OCI-LY1 (cell line): ENCODE results near the gene KIRREL3.

ENCODE experiments used
- H2AFZ ChIP-seq: fragments of 200-600 bp; sonication (generic), shearing (Covaris generic); 2 replicates; pipeline ENCODE4 v1.6.0; 2014; ENCODE audit warnings: antibody characterized with exemption, mild to moderate bottlenecking, low read length
- H3F3A ChIP-seq: fragments of 200-600 bp; sonication (generic), shearing (Covaris generic); 2 replicates; pipeline ENCODE4 v1.6.0; 2014; ENCODE audit warnings: mild to moderate bottlenecking, antibody characterized with exemption, low read length, moderate library complexity; ENCODE audit not compliant: insufficient read depth
- H3K27ac ChIP-seq: fragments of 200-600 bp; sonication (generic); 2 replicates; pipeline ENCODE4 v1.5.1; 2014; ENCODE audit warnings: low read length, mixed run types, mild to moderate bottlenecking, low read depth; ENCODE audit not compliant: poor library complexity, severe bottlenecking
- H3K27me3 ChIP-seq: fragments of 200-600 bp; sonication (generic); 2 replicates; pipeline ENCODE4 v1.6.0; 2014; ENCODE audit warnings: antibody characterized with exemption, mild to moderate bottlenecking, low read length, moderate library complexity; ENCODE audit not compliant: insufficient read depth
- H3K36me3 ChIP-seq: fragments of 200-600 bp; sonication (generic); 2 replicates; pipeline ENCODE4 v1.6.1; 2014; ENCODE audit warnings: mild to moderate bottlenecking, antibody characterized with exemption, low read length, moderate library complexity, mixed read lengths; ENCODE audit not compliant: insufficient read depth
- H3K4me1 ChIP-seq: fragments of 200-600 bp; sonication (generic); 2 replicates; pipeline ENCODE4 v1.5.1; 2014; ENCODE audit warnings: mild to moderate bottlenecking, low read length, moderate library complexity; ENCODE audit not compliant: insufficient read depth, severe bottlenecking
- H3K4me2 ChIP-seq: fragments of 200-600 bp; sonication (generic), shearing (Covaris generic); 2 replicates; pipeline ENCODE4 v1.6.1; 2014; ENCODE audit warnings: low read length
- H3K4me3 ChIP-seq: fragments of 200-600 bp; sonication (generic); 2 replicates; pipeline ENCODE4 v1.5.1; 2014; ENCODE audit warnings: low read length, low read depth, mild to moderate bottlenecking, mixed read lengths; ENCODE audit not compliant: poor library complexity, severe bottlenecking
- H3K79me2 ChIP-seq: fragments of 200-600 bp; shearing (Covaris generic); 2 replicates; pipeline ENCODE4 v1.6.1; 2016; ENCODE audit warnings: mixed run types, low read length, mixed read lengths; ENCODE audit not compliant: insufficient read depth
- H3K9ac ChIP-seq: fragments of 200-600 bp; sonication (generic), shearing (Covaris generic); 2 replicates; pipeline ENCODE4 v1.6.1; 2014; ENCODE audit warnings: mild to moderate bottlenecking, low read length, mixed read lengths
- H3K9me2 ChIP-seq: fragments of 200-600 bp; sonication (generic), shearing (Covaris generic); 2 replicates; pipeline ENCODE4 v1.6.1; 2014; ENCODE audit warnings: low read depth, mild to moderate bottlenecking, low read length, mixed read lengths
- H3K9me3 ChIP-seq: fragments of 200-600 bp; shearing (Covaris generic); 2 replicates; pipeline ENCODE4 v1.6.1; 2014; ENCODE audit warnings: low read length, mixed read lengths
- H4K20me1 ChIP-seq: fragments of 200-600 bp; sonication (generic), shearing (Covaris generic); 2 replicates; pipeline ENCODE4 v1.6.0; 2016; ENCODE audit warnings: mild to moderate bottlenecking, low read length; ENCODE audit not compliant: insufficient read depth
- EZH2 ChIP-seq: fragments of 200-600 bp; sonication (generic), shearing (Covaris generic); IDR thresholded peaks from 2 replicates; pipeline ENCODE4 v1.8.0; 2017; ENCODE audit warnings: borderline replicate concordance, mixed run types, mild to moderate bottlenecking, antibody characterized with exemption, low read length, moderate library complexity, mixed read lengths
- TF ChIP-seq, protein P1 (sequence below): fragments of 200-600 bp; sonication (generic), shearing (Covaris generic); IDR thresholded peaks from 2 replicates; pipeline ENCODE4 v1.5.1; 2017; ENCODE audit warnings: mild to moderate bottlenecking, antibody characterized with exemption, low read length, moderate library complexity, mixed read lengths

Gene KIRREL3

DNA sequence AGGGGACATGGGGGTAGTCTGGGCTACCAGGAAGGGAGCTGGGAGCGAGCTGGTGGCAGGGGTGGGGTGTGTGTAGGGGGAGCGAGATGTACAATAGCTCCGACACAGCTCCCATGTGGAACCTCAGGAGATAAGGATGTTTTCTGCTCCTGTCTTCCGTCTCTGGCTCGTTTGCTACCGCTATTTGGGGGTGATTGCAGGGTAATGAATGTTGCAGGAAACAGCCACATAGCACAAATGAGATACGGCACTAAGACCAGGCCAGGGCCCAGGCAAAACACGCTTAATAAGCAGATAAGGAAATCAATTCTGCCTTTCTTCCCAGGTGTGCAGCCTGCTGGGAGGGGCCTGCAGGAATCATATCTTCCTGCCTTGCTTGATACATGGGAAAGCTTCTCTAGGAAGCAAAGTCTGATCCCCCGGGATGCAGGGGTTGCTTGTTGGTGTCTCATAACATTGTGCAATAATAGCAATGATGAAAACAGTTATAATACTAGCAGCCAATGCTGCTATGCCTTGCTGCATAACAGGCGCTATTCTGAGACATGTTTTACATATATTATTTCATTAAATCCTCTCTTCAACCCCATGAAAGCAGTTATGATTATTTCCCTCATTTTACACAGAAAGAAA is 486.4 kb downstream of the KIRREL3 start:
- H3K27ac ChIP-seq: no peak overlapping the region
- TF ChIP-seq, protein P1, sequence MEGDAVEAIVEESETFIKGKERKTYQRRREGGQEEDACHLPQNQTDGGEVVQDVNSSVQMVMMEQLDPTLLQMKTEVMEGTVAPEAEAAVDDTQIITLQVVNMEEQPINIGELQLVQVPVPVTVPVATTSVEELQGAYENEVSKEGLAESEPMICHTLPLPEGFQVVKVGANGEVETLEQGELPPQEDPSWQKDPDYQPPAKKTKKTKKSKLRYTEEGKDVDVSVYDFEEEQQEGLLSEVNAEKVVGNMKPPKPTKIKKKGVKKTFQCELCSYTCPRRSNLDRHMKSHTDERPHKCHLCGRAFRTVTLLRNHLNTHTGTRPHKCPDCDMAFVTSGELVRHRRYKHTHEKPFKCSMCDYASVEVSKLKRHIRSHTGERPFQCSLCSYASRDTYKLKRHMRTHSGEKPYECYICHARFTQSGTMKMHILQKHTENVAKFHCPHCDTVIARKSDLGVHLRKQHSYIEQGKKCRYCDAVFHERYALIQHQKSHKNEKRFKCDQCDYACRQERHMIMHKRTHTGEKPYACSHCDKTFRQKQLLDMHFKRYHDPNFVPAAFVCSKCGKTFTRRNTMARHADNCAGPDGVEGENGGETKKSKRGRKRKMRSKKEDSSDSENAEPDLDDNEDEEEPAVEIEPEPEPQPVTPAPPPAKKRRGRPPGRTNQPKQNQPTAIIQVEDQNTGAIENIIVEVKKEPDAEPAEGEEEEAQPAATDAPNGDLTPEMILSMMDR: no peak
- no peak for TF ChIP-seq EZH2

DNA sequence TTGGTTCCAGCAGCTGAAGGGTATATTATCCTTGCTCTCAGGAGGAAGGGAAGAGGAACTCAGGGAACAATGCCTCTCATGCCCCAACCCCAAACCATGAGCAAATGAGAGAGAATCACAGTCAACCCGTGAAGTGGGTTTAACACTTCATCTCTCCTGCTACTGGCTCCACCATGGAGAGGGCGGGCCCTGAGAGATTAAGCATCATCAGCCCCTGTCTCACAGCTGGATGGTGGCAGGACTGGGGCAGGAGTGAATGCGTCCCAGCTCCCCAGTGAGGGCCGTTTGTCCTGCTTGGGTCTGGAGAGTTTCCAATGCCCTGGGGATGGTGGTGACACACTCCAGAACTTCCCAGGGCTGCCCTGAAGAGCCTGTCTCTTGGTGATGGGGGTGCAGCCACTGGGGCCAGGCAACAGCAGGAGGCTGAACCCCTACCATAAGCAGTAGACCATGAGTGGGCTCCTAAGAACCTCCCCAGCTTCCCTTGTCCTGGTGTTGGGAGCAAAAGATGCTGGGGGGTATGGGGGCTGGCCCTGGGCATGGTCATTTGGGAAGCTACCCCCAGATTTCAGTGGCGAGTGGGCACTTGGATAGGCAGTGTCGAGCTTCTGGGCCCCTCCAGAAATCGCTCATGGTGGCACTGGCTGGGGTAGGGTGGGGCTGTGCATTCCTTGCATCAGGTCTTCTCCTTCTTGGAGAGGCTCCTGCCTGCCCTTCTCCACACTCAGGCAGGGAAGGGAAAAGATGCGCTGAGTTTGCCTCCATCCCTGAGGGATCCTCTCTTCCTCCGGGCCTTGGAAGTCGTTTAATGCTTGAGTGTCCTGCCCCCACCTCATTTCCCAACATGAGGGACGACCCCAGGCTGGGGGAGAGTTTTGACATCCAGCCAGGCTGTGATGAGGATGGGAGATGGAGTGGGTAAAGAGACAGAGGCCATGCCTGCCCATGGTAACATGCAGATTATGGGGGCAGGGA is 487.5 kb downstream of the KIRREL3 start:
- Histone ChIP-seq H3K27me3 (no peaks in the 10 kb centered on the region), H3K9me3 (no peaks in the 10 kb centered on the region), H2AFZ (no peak overlapping the region), H3K4me2 (no peak overlapping the region), H3K9ac (no peak overlapping the region), H3K9me2 (no peaks in the 10 kb centered on the region), H3K79me2 (no peaks in the 10 kb centered on the region), H3K4me1 (no peaks in the 10 kb centered on the region), H3K36me3 (no peaks in the 10 kb centered on the region), H3K4me3 (no peak overlapping the region), H3F3A (no peaks in the 10 kb centered on the region), H3K27ac (no peak overlapping the region), H4K20me1 (no peaks in the 10 kb centered on the region)
- TF ChIP-seq, protein P1: no peak
- TF ChIP-seq EZH2: no peak

More for the DNA sequence above, 486.4 kb downstream of the KIRREL3 start:
- H3K36me3 ChIP-seq: no peaks in the 10 kb centered on the region
- H3K79me2 ChIP-seq: no peaks in the 10 kb centered on the region
- no peak overlapping the region for H3K4me3 ChIP-seq
- no peak overlapping the region for H3K9ac ChIP-seq
- H3K9me2 ChIP-seq: no peaks in the 10 kb centered on the region
- H2AFZ ChIP-seq: no peak overlapping the region
- no peaks in the 10 kb centered on the region for H3F3A ChIP-seq
- H3K27me3 ChIP-seq: no peaks in the 10 kb centered on the region
- no peaks in the 10 kb centered on the region for H3K9me3 ChIP-seq
- H3K4me2 ChIP-seq: no peak overlapping the region
- no peaks in the 10 kb centered on the region for H4K20me1 ChIP-seq
- H3K4me1 ChIP-seq: no peaks in the 10 kb centered on the region

DNA sequence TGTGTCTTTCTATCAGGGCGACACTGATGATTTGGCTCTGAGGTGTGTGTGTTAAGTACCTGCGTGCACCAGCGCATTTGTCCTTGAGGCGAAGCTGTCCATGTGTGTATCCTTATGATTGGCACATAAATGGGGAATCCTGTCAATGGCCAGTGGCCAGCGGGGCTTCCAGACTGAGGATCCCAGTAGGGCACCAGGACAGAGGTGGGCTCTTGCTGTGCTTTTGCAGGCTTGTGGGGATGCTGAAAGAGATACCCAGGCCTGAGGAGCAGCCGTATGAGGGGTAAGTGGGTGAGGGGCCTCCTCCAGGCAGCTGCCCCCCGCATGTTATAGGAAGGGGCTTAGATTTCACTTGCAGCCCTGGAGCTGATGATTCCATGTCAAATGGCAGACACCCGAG is 488.3 kb downstream of the KIRREL3 start:
- no peaks in the 10 kb centered on the region for H3F3A ChIP-seq
- no peaks in the 10 kb centered on the region for H4K20me1 ChIP-seq
- H2AFZ ChIP-seq: no peak overlapping the region
- no peaks in the 10 kb centered on the region for H3K36me3 ChIP-seq
- H3K79me2 ChIP-seq: no peaks in the 10 kb centered on the region
- H3K4me1 ChIP-seq: no peaks in the 10 kb centered on the region
- H3K9ac ChIP-seq: no peak overlapping the region
- H3K9me2 ChIP-seq: no peaks in the 10 kb centered on the region
- no peak overlapping the region for H3K4me3 ChIP-seq
- H3K4me2 ChIP-seq: no peak overlapping the region
- no peak for TF ChIP-seq EZH2
- TF ChIP-seq, protein P1: no peak
- no peaks in the 10 kb centered on the region for H3K27me3 ChIP-seq
- H3K27ac ChIP-seq: no peak overlapping the region
- H3K9me3 ChIP-seq: no peaks in the 10 kb centered on the region
